Osteoblast (primary cell): ENCODE data around the gene NOL12. TPM values are rescaled to one million over a fixed set of nuclear protein-coding genes. Genes with fewer than 3 reads are reported as not detected.

Experiments used
- DNase-seq: peaks from one replicate; pipeline ENCODE4 v3.0.0; 2011; ENCODE audit warnings: low spot score, mixed read lengths; ENCODE audit not compliant: insufficient read length; ENCODE audit errors: missing footprints
- H2AFZ ChIP-seq: 2 replicates; pipeline ENCODE4 v1.6.0; 2011; ENCODE audit warnings: mild to moderate bottlenecking, low read length
- H3K27ac ChIP-seq: 2 replicates; pipeline ENCODE4 v1.5.1; 2011; ENCODE audit warnings: mild to moderate bottlenecking, low read depth, low read length, moderate library complexity
- H3K27me3 ChIP-seq: 2 replicates; pipeline ENCODE4 v1.6.0; 2012; ENCODE audit warnings: mild to moderate bottlenecking, control low read depth, inconsistent platforms, low read length, moderate library complexity; ENCODE audit not compliant: insufficient read depth
- H3K36me3 ChIP-seq: 2 replicates; pipeline ENCODE4 v1.5.1; 2011; ENCODE audit warnings: mild to moderate bottlenecking, low read length, control low read depth, moderate library complexity; ENCODE audit not compliant: insufficient read depth
- H3K4me1 ChIP-seq: 2 replicates; pipeline ENCODE4 v1.5.1; 2011; ENCODE audit warnings: mild to moderate bottlenecking, low read length, control low read depth, moderate library complexity; ENCODE audit not compliant: insufficient read depth
- H3K4me2 ChIP-seq: 2 replicates; pipeline ENCODE4 v1.6.0; 2011; ENCODE audit warnings: mild to moderate bottlenecking, low read length; ENCODE audit not compliant: insufficient read depth
- H3K4me3 ChIP-seq: fragments of 200-600 bp; sonication (generic); 3 replicates; pipeline ENCODE4 v1.5.1; 2012; ENCODE audit warnings: mild to moderate bottlenecking, low read length, inconsistent platforms; ENCODE audit not compliant: insufficient read depth
- H3K79me2 ChIP-seq: 2 replicates; pipeline ENCODE4 v1.6.0; 2012; ENCODE audit warnings: mild to moderate bottlenecking, low read length, control low read depth, inconsistent platforms; ENCODE audit not compliant: insufficient read depth
- H3K9me3 ChIP-seq: 2 replicates; pipeline ENCODE4 v1.5.1; 2011; ENCODE audit warnings: low read depth, low read length, control low read depth
- H4K20me1 ChIP-seq: 2 replicates; pipeline ENCODE4 v1.6.0; 2012; ENCODE audit warnings: mild to moderate bottlenecking, low read length, control low read depth; ENCODE audit not compliant: insufficient read depth
- CTCF ChIP-seq: IDR thresholded peaks from 2 replicates; pipeline ENCODE4 v1.5.1; 2011; ENCODE audit warnings: mild to moderate bottlenecking, low read depth, low read length, moderate library complexity; ENCODE audit errors: extremely low read depth
- total RNA-seq: library from RNA; depleted of rRNA; stranded (reverse); fragments of >200 nt; gene quantifications from 2 replicates; pipeline ENCODE4 v1.2.3, GENCODE V29; 2012

Gene NOL12
- total RNA-seq, 1 donor = 9.0 TPM

GRCh38 chr22:37732699-37733607 lies 46.8 kb downstream of the NOL12 start:
- H2AFZ ChIP-seq = no peak overlapping the region
- H4K20me1 ChIP-seq = no peaks in the 10 kb centered on the region
- H3K27me3 ChIP-seq = no peaks in the 10 kb centered on the region
- no peak for DNase-seq
- no peaks in the 10 kb centered on the region for H3K36me3 ChIP-seq
- H3K27ac ChIP-seq = no peak overlapping the region
- peaks cover 1% of the 10 kb centered on the region for H3K4me1 ChIP-seq
- no peaks in the 10 kb centered on the region for H3K79me2 ChIP-seq
- H3K9me3 ChIP-seq = no peaks in the 10 kb centered on the region
- no peak overlapping the region for H3K4me3 ChIP-seq
- H3K4me2 ChIP-seq = no peak overlapping the region
- TF ChIP-seq CTCF = no peak

GRCh38 chr22:37733625-37734401 lies 47.7 kb downstream of the NOL12 start:
- no peak overlapping the region for H2AFZ ChIP-seq
- H3K4me3 ChIP-seq = no peak overlapping the region
- H3K4me1 ChIP-seq = peaks cover 5% of the 10 kb centered on the region
- no peaks in the 10 kb centered on the region for H3K9me3 ChIP-seq
- H3K79me2 ChIP-seq = no peaks in the 10 kb centered on the region
- no peak overlapping the region for H3K27ac ChIP-seq
- no peaks in the 10 kb centered on the region for H4K20me1 ChIP-seq
- H3K36me3 ChIP-seq = no peaks in the 10 kb centered on the region
- no peak for TF ChIP-seq CTCF
- DNase-seq = no peak
- no peak overlapping the region for H3K4me2 ChIP-seq
- no peaks in the 10 kb centered on the region for H3K27me3 ChIP-seq

GRCh38 chr22:37734402-37734700 lies 48.2 kb downstream of the NOL12 start:
- Histone ChIP-seq H3K4me2 (no peak overlapping the region), H2AFZ (no peak overlapping the region), H3K79me2 (no peaks in the 10 kb centered on the region), H4K20me1 (no peaks in the 10 kb centered on the region), H3K4me3 (no peak overlapping the region), H3K36me3 (no peaks in the 10 kb centered on the region), H3K9me3 (no peaks in the 10 kb centered on the region), H3K4me1 (peaks cover 10% of the 10 kb centered on the region), H3K27me3 (no peaks in the 10 kb centered on the region), H3K27ac (no peak overlapping the region)
- no peak for TF ChIP-seq CTCF
- DNase-seq = no peak

- no peaks in the 10 kb centered on the region for H3K9me3 ChIP-seq
- no peaks in the 10 kb centered on the region for H3K79me2 ChIP-seq
- no peaks in the 10 kb centered on the region for H3K36me3 ChIP-seq
- no peaks in the 10 kb centered on the region for H4K20me1 ChIP-seq
- H3K27me3 ChIP-seq = no peaks in the 10 kb centered on the region
- TF ChIP-seq CTCF = peak; percentile 47
- peak; percentile 93 for DNase-seq
- no peak overlapping the region for H3K27ac ChIP-seq
- H3K4me1 ChIP-seq = peaks cover 12% of the 10 kb centered on the region
- no peak overlapping the region for H3K4me3 ChIP-seq
- no peak overlapping the region for H2AFZ ChIP-seq
- H3K4me2 ChIP-seq = no peak overlapping the region
Observed at GRCh38 chr22:37734964-37735451, 48.9 kb downstream of the NOL12 start.
